H1 (cell line): Measurements from ENCODE around the gene SLC27A6. TPM values are rescaled to one million over a fixed set of nuclear protein-coding genes. Genes with fewer than 3 reads are reported as not detected.

ENCODE experiments used
- CTCF ChIA-PET: fragments of 300-600 bp; sonication (Branson Sonifier 250); formaldehyde crosslinking; loops from one replicate; lab custom pipeline; 2021; ENCODE audit not compliant: partially characterized antibody; lab: Charles Lee
- POLR2A ChIA-PET: fragments of 300-600 bp; sonication (Branson Sonifier 250); formaldehyde crosslinking; loops from one replicate; lab custom pipeline; 2021; ENCODE audit warnings: inconsistent platforms; ENCODE audit not compliant: partially characterized antibody; lab: Charles Lee
- DNase-seq, 2 experiments: peaks; one replicate each; pipeline versions ENCODE4 v3.0.0 to v3.0.0-alpha.2; 2010 to 2022; ENCODE audit warnings: low spot score in 2 of 2, low read depth in 1 of 2, mixed read lengths in 1 of 2
- FAIRE-seq: peaks from 2 replicates; lab custom pipeline; 2011; peaks lifted over from hg19 to GRCh38; lab: Jason Lieb, UNC
- H2AFZ ChIP-seq: 2 replicates; pipeline ENCODE4 v1.8.1; 2012; ENCODE audit warnings: low read length, inconsistent platforms
- H2AK5ac ChIP-seq: 2 replicates; pipeline ENCODE4 v1.6.1; 2013; ENCODE audit warnings: low read depth, low read length
- H2BK120ac ChIP-seq: replicated peaks from 2 replicates; pipeline ENCODE3; 2013; ENCODE audit warnings: low read depth, low read length, inconsistent platforms
- H2BK12ac ChIP-seq: 2 replicates; pipeline ENCODE4 v1.6.1; 2013; ENCODE audit warnings: low read depth, low read length
- H2BK15ac ChIP-seq: 2 replicates; pipeline ENCODE4 v1.6.1; 2013; ENCODE audit warnings: low read length
- H2BK20ac ChIP-seq: 2 replicates; pipeline ENCODE4 v1.6.1; 2013; ENCODE audit warnings: low read length
- H2BK5ac ChIP-seq: 2 replicates; pipeline ENCODE4 v1.6.1; 2013; ENCODE audit warnings: low read depth, low read length
- H3K14ac ChIP-seq: 2 replicates; pipeline ENCODE4 v1.6.1; 2013; ENCODE audit warnings: inconsistent platforms; ENCODE audit not compliant: insufficient read length
- H3K18ac ChIP-seq: 2 replicates; pipeline ENCODE4 v1.6.1; 2013; ENCODE audit warnings: low read length; ENCODE audit errors: extremely low read depth
- H3K23ac ChIP-seq: 2 replicates; pipeline ENCODE4 v1.6.1; 2013; ENCODE audit warnings: inconsistent platforms; ENCODE audit not compliant: insufficient read length
- H3K23me2 ChIP-seq: 2 replicates; pipeline ENCODE4 v1.6.1; 2013; ENCODE audit warnings: low read depth, low read length
- H3K27ac ChIP-seq: 2 replicates; pipeline ENCODE4 v1.6.1; 2011; ENCODE audit warnings: low read depth, low read length, inconsistent platforms
- H3K27me3 ChIP-seq, 4 experiments: replicated peaks in 1 of 4; 1 replicate in 1 of 4; 2 replicates in 3 of 4; pipeline versions ENCODE4 v1.6.1 to v1.8.1; 2011 to 2013; ENCODE audit warnings: low read length in 3 of 4, mild to moderate bottlenecking in 3 of 4, inconsistent platforms in 2 of 4, mixed read lengths in 2 of 4, moderate library complexity in 1 of 4; ENCODE audit not compliant: control insufficient read depth in 3 of 4, insufficient read depth in 3 of 4; ENCODE audit errors: extremely low read depth in 1 of 4
- H3K36me3 ChIP-seq, 4 experiments: 2 replicates each; pipeline versions ENCODE4 v1.6.1 to v1.8.1; 2011 to 2013; ENCODE audit warnings: mild to moderate bottlenecking in 4 of 4, low read length in 3 of 4, moderate library complexity in 2 of 4, control low read depth in 1 of 4, inconsistent platforms in 1 of 4; ENCODE audit not compliant: insufficient read depth in 4 of 4, control insufficient read depth in 2 of 4
- H3K4ac ChIP-seq: replicated peaks from 2 replicates; pipeline ENCODE3; 2013; ENCODE audit warnings: low read length, low read depth, mixed read lengths, inconsistent platforms; ENCODE audit not compliant: insufficient read length
- H3K4me1 ChIP-seq, 4 experiments: replicated peaks in 1 of 4; 1 replicate in 1 of 4; 2 replicates in 3 of 4; pipeline versions ENCODE4 v1.6.1 to v1.8.1; 2011 to 2013; ENCODE audit warnings: low read length in 3 of 4, inconsistent platforms in 2 of 4, mixed read lengths in 1 of 4; ENCODE audit not compliant: insufficient read depth in 4 of 4, control insufficient read depth in 3 of 4
- H3K4me2 ChIP-seq, 2 experiments: 2 replicates each; pipeline versions ENCODE4 v1.6.1 to v1.8.1; 2011 to 2013; ENCODE audit warnings: low read depth in 2 of 2, low read length in 2 of 2, control low read depth in 1 of 2, inconsistent platforms in 1 of 2, mild to moderate bottlenecking in 1 of 2; ENCODE audit not compliant: insufficient read depth in 1 of 2
- H3K4me3 ChIP-seq, 4 experiments: fragments of 200-600, 300-600 bp in 1 of 4; sonication (generic), shearing (Covaris generic), sonication (Bioruptor Twin) in 1 of 4; 2 replicates each; pipeline versions ENCODE4 v1.5.1 to v1.8.1; 2011 to 2016; ENCODE audit warnings: low read length in 4 of 4, low read depth in 3 of 4, control low read depth in 2 of 4, inconsistent platforms in 2 of 4, mild to moderate bottlenecking in 2 of 4, mixed read lengths in 1 of 4, moderate library complexity in 1 of 4; ENCODE audit not compliant: insufficient read depth in 2 of 4; ENCODE audit errors: extremely low read depth in 1 of 4
- H3K56ac ChIP-seq: replicated peaks from 2 replicates; pipeline ENCODE3; 2013; ENCODE audit warnings: low read depth, mild to moderate bottlenecking, mixed read lengths, low read length, inconsistent platforms; ENCODE audit not compliant: insufficient read length
- H3K79me1 ChIP-seq: 2 replicates; pipeline ENCODE4 v1.6.1; 2013; ENCODE audit warnings: low read depth, low read length, control low read depth
- H3K79me2 ChIP-seq, 2 experiments: 2 replicates each; pipeline versions ENCODE4 v1.6.1 to v1.8.1; 2012 to 2013; ENCODE audit warnings: low read length in 2 of 2, mild to moderate bottlenecking in 2 of 2, inconsistent platforms in 1 of 2; ENCODE audit not compliant: insufficient read depth in 2 of 2, control insufficient read depth in 1 of 2
- H3K9ac ChIP-seq, 4 experiments: replicated peaks in 1 of 4; 1 replicate in 1 of 4; 2 replicates in 3 of 4; pipeline versions ENCODE4 v1.6.1 to v1.8.1; 2011 to 2013; ENCODE audit warnings: low read depth in 3 of 4, low read length in 3 of 4, control low read depth in 2 of 4, mild to moderate bottlenecking in 2 of 4, moderate library complexity in 2 of 4, inconsistent platforms in 1 of 4; ENCODE audit errors: extremely low read depth in 1 of 4
- H3K9me3 ChIP-seq, 2 experiments: 2 replicates each; pipeline versions ENCODE4 v1.6.1 to v1.8.1; 2012 to 2013; ENCODE audit warnings: mild to moderate bottlenecking in 2 of 2, moderate library complexity in 2 of 2, control low read depth in 1 of 2, inconsistent platforms in 1 of 2, low read depth in 1 of 2, low read length in 1 of 2, mixed read lengths in 1 of 2; ENCODE audit not compliant: insufficient read depth in 2 of 2
- H4K20me1 ChIP-seq, 2 experiments: replicated peaks in 1 of 2; 2 replicates each; pipeline versions ENCODE3 to v1.8.1; 2011 to 2013; ENCODE audit warnings: inconsistent platforms in 2 of 2, low read length in 2 of 2, mild to moderate bottlenecking in 1 of 2; ENCODE audit not compliant: insufficient read depth in 2 of 2, control insufficient read depth in 1 of 2
- H4K5ac ChIP-seq: 2 replicates; pipeline ENCODE4 v1.6.1; 2013; ENCODE audit warnings: low read length, low read depth, mixed read lengths, inconsistent platforms; ENCODE audit not compliant: insufficient read length
- H4K8ac ChIP-seq: 2 replicates; pipeline ENCODE4 v1.8.0; 2013; ENCODE audit warnings: mild to moderate bottlenecking, moderate library complexity, low read length, inconsistent platforms; ENCODE audit not compliant: insufficient read depth; ENCODE audit errors: extremely low read depth
- H4K91ac ChIP-seq: replicated peaks from 2 replicates; pipeline ENCODE3; 2013; ENCODE audit warnings: low read length, mixed read lengths, inconsistent platforms; ENCODE audit not compliant: insufficient read length
- ASH2L ChIP-seq: fragments of 200-600, 300-600 bp; sonication (generic); IDR thresholded peaks from one replicate; pipeline ENCODE4 v1.7.1; 2017; ENCODE audit warnings: low read length
- CHD1 ChIP-seq: IDR thresholded peaks from 2 replicates; pipeline ENCODE4 v1.6.1; 2012; ENCODE audit warnings: low read depth, low read length, improper control_type of control experiment
- GABPA ChIP-seq: IDR thresholded peaks from 2 replicates; pipeline ENCODE4 v1.6.1; 2011; ENCODE audit warnings: mild to moderate bottlenecking, low read length, moderate library complexity, borderline replicate concordance; ENCODE audit not compliant: insufficient read depth
- KDM4A ChIP-seq: IDR thresholded peaks from one replicate; pipeline ENCODE4 v1.7.1; 2012; ENCODE audit warnings: low read depth, mild to moderate bottlenecking, moderate library complexity, low read length, inconsistent platforms; ENCODE audit not compliant: severe bottlenecking
- POLR2A ChIP-seq, 2 experiments: IDR thresholded peaks; 1 replicate in 1 of 2; 2 replicates in 1 of 2; pipeline ENCODE4 v1.6.1; 2011; ENCODE audit warnings: low read depth in 2 of 2, low read length in 2 of 2, mild to moderate bottlenecking in 2 of 2; ENCODE audit errors: control extremely low read depth in 1 of 2
- POU5F1 ChIP-seq: IDR thresholded peaks from 2 replicates; pipeline ENCODE4 v1.6.1; 2011; ENCODE audit warnings: low read depth, mild to moderate bottlenecking, low read length, moderate library complexity
- RBBP5 ChIP-seq: IDR thresholded peaks from 2 replicates; pipeline ENCODE4 v1.7.1; 2012; ENCODE audit warnings: low read depth, mild to moderate bottlenecking, inconsistent platforms, low read length, moderate library complexity, borderline replicate concordance
- RNF2 ChIP-seq: fragments of 200-900, 300-1000 bp; sonication (generic); IDR thresholded peaks from 2 replicates; pipeline ENCODE4 v1.7.1; 2016; ENCODE audit warnings: borderline replicate concordance, low read depth, mild to moderate bottlenecking, antibody characterized with exemption, low read length; ENCODE audit not compliant: poor library complexity, severe bottlenecking; ENCODE audit errors: missing control alignments
- SIN3A ChIP-seq, 2 experiments: IDR thresholded peaks in 1 of 2; conservative IDR thresholded peaks in 1 of 2; 2 replicates each; pipeline ENCODE4 v1.6.1; 2011 to 2012; ENCODE audit warnings: low read length in 2 of 2, improper control_type of control experiment in 1 of 2, low read depth in 1 of 2, mild to moderate bottlenecking in 1 of 2
- SIX5 ChIP-seq: IDR thresholded peaks from 2 replicates; pipeline ENCODE4 v1.6.1; 2011; ENCODE audit warnings: mild to moderate bottlenecking, low read depth, low read length
- TCF12 ChIP-seq: IDR thresholded peaks from 2 replicates; pipeline ENCODE4 v1.6.1; 2011; ENCODE audit warnings: low read depth, mild to moderate bottlenecking, low read length
- ZNF274 ChIP-seq: IDR thresholded peaks from 2 replicates; pipeline ENCODE4 v1.7.0; 2012; ENCODE audit warnings: low read length, borderline replicate concordance; ENCODE audit errors: extremely low read depth
- WGBS, 2 experiments: shearing (Covaris generic) in 1 of 2; methylation state at CpG; one replicate each; pipeline versions ENCODE4 v1.1.6 to v1.1.7; 2013 to 2015; ENCODE audit warnings: low lambda C conversion rate in 2 of 2, mixed read lengths in 2 of 2, inconsistent platforms in 1 of 2, low coverage in 1 of 2, missing lambda C conversion rate in 1 of 2; ENCODE audit not compliant: insufficient replicate concordance in 2 of 2, insufficient coverage in 1 of 2, insufficient read length in 1 of 2; ENCODE audit errors: extremely low coverage in 1 of 2, missing lambda C conversion rate in 1 of 2; 5-methylcytosine and 5-hydroxymethylcytosine counted together
- polyA plus RNA-seq, 7 experiments: library from polyadenylated mRNA; depleted of rRNA in 3 of 7; stranded (reverse) in 5 of 7; unstranded in 2 of 7; fragments of >200 nt in 5 of 7; fragments of 200-250 nt in 2 of 7; gene quantifications; 1 replicate in 5 of 7; 2 replicates in 1 of 7; 4 replicates in 1 of 7; pipeline versions ENCODE4 v1.2.1 to v1.2.3, GENCODE V29; 2011 to 2013; ENCODE audit warnings: missing spikeins in 2 of 7, mixed read lengths in 2 of 7
- total RNA-seq: library from RNA; stranded (reverse); fragmentation: NEBNext Ultra II Directional; extraction: Animal tissue kit (Norgen Biotek cat#: 25700); gene quantifications from 2 replicates; pipeline ENCODE4 v1.2.1, GENCODE V29; 2021

SLC27A6 gene
- total and polyA plus RNA-seq, 2 of the 8 experiments (the other 6 are each of a cell fraction or from before 2014, with no cell fraction given), result 4.0 to 4.7 TPM

GRCh38 chr5:129063483-129064113 lies 98.3 kb downstream of the SLC27A6 start:
- TF ChIP-seq GABPA, result no peak
- no peak for TF ChIP-seq KDM4A
- no peak for TF ChIP-seq ZNF274
- TF ChIP-seq RBBP5, result no peak
- TF ChIP-seq POU5F1, result no peak
- TF ChIP-seq POLR2A (IDR thresholded peaks at IDR 0.05; ENCODE audit: control extremely low read depth in 1 of 2, low read depth in 2 of 2, low read length in 2 of 2), result no peak
- no peak for TF ChIP-seq CHD1
- TF ChIP-seq SIX5, result no peak
- no peak for TF ChIP-seq SIN3A (conservative IDR thresholded peaks at IDR 0.05 in 1 of 2, IDR thresholded peaks at IDR 0.05 in 1 of 2; ENCODE audit: low read depth in 1 of 2, low read length in 2 of 2)
- TF ChIP-seq TCF12, result no peak
- no peak for TF ChIP-seq ASH2L
- no peak for TF ChIP-seq RNF2
- no peak overlapping the region for H3K23ac ChIP-seq
- H2BK20ac ChIP-seq, result no peak overlapping the region
- no peak overlapping the region for H3K4me3 ChIP-seq
- 90% methylated on average over 1 of the region's 1 CpG; no CpG with 5 or more reads in 1 of the 2 experiments for WGBS, 2 experiments
- no peak overlapping the region for H2AK5ac ChIP-seq
- H2BK12ac ChIP-seq, result no peak overlapping the region
- no peak overlapping the region for H3K56ac ChIP-seq
- no peak overlapping the region for H3K18ac ChIP-seq
- no peak overlapping the region for H4K8ac ChIP-seq
- H2BK120ac ChIP-seq, result no peak overlapping the region
- DNase-seq (no peak), FAIRE-seq (no peak)
- no peak overlapping the region for H3K27ac ChIP-seq
- no peaks in the 10 kb centered on the region for H3K36me3 ChIP-seq
- H4K5ac ChIP-seq, result no peak overlapping the region
- no peak overlapping the region for H3K14ac ChIP-seq
- no peak overlapping the region for H2BK15ac ChIP-seq
- ChIA-PET CTCF (interaction anchor here (1.1 kb wide), 1 partner anchor 62 kb away, joined by 3 read pairs; no protein-coding TSS in a partner anchor), POLR2A (no interaction called here)
- H3K79me1 ChIP-seq, result no peaks in the 10 kb centered on the region
- H3K9me3 ChIP-seq, result no peaks in the 10 kb centered on the region
- H3K27me3 ChIP-seq, result no peaks in the 10 kb centered on the region
- H3K9ac ChIP-seq, result peak overlapping the region in 1 of 4 experiments; percentile 34; a peak in 1 of 7 replicates
- peak overlapping the region; percentile 60; the same call in 1 of the 2 replicates for H2AFZ ChIP-seq
- no peaks in the 10 kb centered on the region for H4K20me1 ChIP-seq
- H4K91ac ChIP-seq, result no peak overlapping the region
- no peak overlapping the region for H3K4ac ChIP-seq
- no peak overlapping the region for H2BK5ac ChIP-seq
- no peaks in the 10 kb centered on the region for H3K79me2 ChIP-seq
- H3K4me2 ChIP-seq, result no peak overlapping the region
- no peaks in the 10 kb centered on the region for H3K4me1 ChIP-seq
- H3K23me2 ChIP-seq, result no peaks in the 10 kb centered on the region
